Neural cell (in vitro differentiated cells): ENCODE results near the gene RPS6KA1. TPM values are rescaled to one million over a fixed set of nuclear protein-coding genes. Genes with fewer than 3 reads are reported as not detected.

Experiments
- H2AFZ ChIP-seq: fragments of 200-600, 300-800 bp; sonication (generic), shearing (Covaris generic); 2 replicates; pipeline ENCODE4 v1.6.0; 2014; ENCODE audit warnings: low read depth, mild to moderate bottlenecking, antibody characterized with exemption, low read length, moderate library complexity
- H3F3A ChIP-seq: fragments of 200-600 bp; shearing (Covaris generic); 2 replicates; pipeline ENCODE4 v1.6.1; 2016; ENCODE audit warnings: mild to moderate bottlenecking, moderate library complexity, mixed read lengths, antibody characterized with exemption, low read length; ENCODE audit not compliant: insufficient read depth, poor library complexity, severe bottlenecking
- H3K27ac ChIP-seq: fragments of 200-600, 300-800 bp; sonication (generic), shearing (Covaris generic); 2 replicates; pipeline ENCODE4 v1.5.1; 2014; ENCODE audit warnings: mild to moderate bottlenecking, low read length, moderate library complexity
- H3K27me3 ChIP-seq: fragments of 300-800, 200-600 bp; sonication (generic), shearing (Covaris generic); 2 replicates; pipeline ENCODE4 v1.6.0; 2014; ENCODE audit warnings: mild to moderate bottlenecking, low read depth, low read length, moderate library complexity; ENCODE audit not compliant: insufficient read depth
- H3K36me3 ChIP-seq: fragments of 300-800, 200-600 bp; sonication (generic), shearing (Covaris generic); 2 replicates; pipeline ENCODE4 v1.5.1; 2014; ENCODE audit warnings: mild to moderate bottlenecking, antibody characterized with exemption, low read length, moderate library complexity; ENCODE audit not compliant: insufficient read depth
- H3K4me2 ChIP-seq: fragments of 300-800, 200-600 bp; sonication (generic), shearing (Covaris generic); 2 replicates; pipeline ENCODE4 v1.6.0; 2014; ENCODE audit warnings: mild to moderate bottlenecking, low read length
- H3K4me3 ChIP-seq: fragments of 300-800, 200-600 bp; sonication (generic), shearing (Covaris generic); 2 replicates; pipeline ENCODE4 v1.5.1; 2014; ENCODE audit warnings: mild to moderate bottlenecking, low read length, moderate library complexity
- H3K79me2 ChIP-seq: fragments of 200-600 bp; shearing (Covaris generic); replicated peaks from 2 replicates; pipeline ENCODE4 v1.6.0; 2014; ENCODE audit warnings: mild to moderate bottlenecking, low read length, moderate library complexity; ENCODE audit not compliant: insufficient read depth
- H3K9ac ChIP-seq: fragments of 300-800, 200-600 bp; sonication (generic), shearing (Covaris generic); 2 replicates; pipeline ENCODE4 v1.6.1; 2016; ENCODE audit warnings: mild to moderate bottlenecking, low read length, mixed read lengths
- H3K9me2 ChIP-seq: fragments of 200-600 bp; shearing (Covaris generic); 2 replicates; pipeline ENCODE4 v1.6.1; 2016; ENCODE audit warnings: mild to moderate bottlenecking, low read length, mixed read lengths; ENCODE audit not compliant: insufficient read depth
- H3K9me3 ChIP-seq: fragments of 200-600, 300-800 bp; sonication (generic), shearing (Covaris generic); 2 replicates; pipeline ENCODE4 v1.6.1; 2016; ENCODE audit warnings: mild to moderate bottlenecking, mixed run types, low read length, moderate library complexity, mixed read lengths
- H4K20me1 ChIP-seq: fragments of 200-600 bp; shearing (Covaris generic); 2 replicates; pipeline ENCODE4 v1.6.1; 2016; ENCODE audit warnings: mild to moderate bottlenecking, mixed run types; ENCODE audit not compliant: insufficient read depth
- CTCF ChIP-seq: fragments of 450-650 bp; IDR thresholded peaks from 2 replicates; pipeline ENCODE4 v1.5.1; 2014; ENCODE audit warnings: antibody characterized with exemption, mild to moderate bottlenecking, moderate library complexity; ENCODE audit not compliant: poor library complexity, severe bottlenecking
- EP300 ChIP-seq: fragments of 450-650 bp; conservative IDR thresholded peaks from 2 replicates; pipeline ENCODE4 v1.6.1; 2014; ENCODE audit warnings: antibody characterized with exemption, mild to moderate bottlenecking, moderate library complexity; ENCODE audit not compliant: poor library complexity, severe bottlenecking
- EZH2 ChIP-seq: fragments of 200-600, 300-800 bp; shearing (Covaris generic), sonication (generic); IDR thresholded peaks from 2 replicates; pipeline ENCODE4 v1.6.1; 2014; ENCODE audit warnings: antibody characterized with exemption, low read length, borderline replicate concordance, mild to moderate bottlenecking; ENCODE audit not compliant: insufficient read depth, poor library complexity, severe bottlenecking
- MXI1 ChIP-seq: fragments of 450-650 bp; conservative IDR thresholded peaks from 2 replicates; pipeline ENCODE4 v1.6.1; 2014; ENCODE audit warnings: antibody characterized with exemption, mild to moderate bottlenecking; ENCODE audit not compliant: poor library complexity, severe bottlenecking
- POLR2AphosphoS5 ChIP-seq: IDR thresholded peaks from 2 replicates; pipeline ENCODE4 v1.6.1; 2012
- RAD21 ChIP-seq: fragments of 450-650 bp; conservative IDR thresholded peaks from 2 replicates; pipeline ENCODE4 v1.6.1; 2014; ENCODE audit warnings: antibody characterized with exemption, mild to moderate bottlenecking, moderate library complexity
- SMC3 ChIP-seq: fragments of 450-650 bp; conservative IDR thresholded peaks from 2 replicates; pipeline ENCODE4 v1.6.1; 2014; ENCODE audit warnings: antibody characterized with exemption, mild to moderate bottlenecking, moderate library complexity; ENCODE audit not compliant: poor library complexity
- TAF1 ChIP-seq: IDR thresholded peaks from 2 replicates; pipeline ENCODE4 v1.6.1; 2012; ENCODE audit warnings: low read depth
- polyA plus RNA-seq: library from polyadenylated mRNA; depleted of rRNA; stranded (reverse); fragments of >200 nt; gene quantifications from 2 replicates; pipeline ENCODE4 v1.2.3, GENCODE V29; 2014
- TF ChIP-seq, protein P1 (sequence below): IDR thresholded peaks from 2 replicates; pipeline ENCODE4 v1.6.1; 2012; ENCODE audit warnings: borderline replicate concordance

Gene RPS6KA1
- polyA plus RNA-seq, 1 donor from 2014 or later, result 4.9 TPM

GRCh38 chr1:26516987-26517765, 12.4 kb upstream of the RPS6KA1 start:
- H3K36me3 ChIP-seq, result no peaks in the 10 kb centered on the region
- no peak for TF ChIP-seq EP300
- no peak for TF ChIP-seq CTCF
- TF ChIP-seq MXI1, result no peak
- TF ChIP-seq POLR2AphosphoS5, result no peak
- no peak for TF ChIP-seq TAF1
- TF ChIP-seq, protein P1, sequence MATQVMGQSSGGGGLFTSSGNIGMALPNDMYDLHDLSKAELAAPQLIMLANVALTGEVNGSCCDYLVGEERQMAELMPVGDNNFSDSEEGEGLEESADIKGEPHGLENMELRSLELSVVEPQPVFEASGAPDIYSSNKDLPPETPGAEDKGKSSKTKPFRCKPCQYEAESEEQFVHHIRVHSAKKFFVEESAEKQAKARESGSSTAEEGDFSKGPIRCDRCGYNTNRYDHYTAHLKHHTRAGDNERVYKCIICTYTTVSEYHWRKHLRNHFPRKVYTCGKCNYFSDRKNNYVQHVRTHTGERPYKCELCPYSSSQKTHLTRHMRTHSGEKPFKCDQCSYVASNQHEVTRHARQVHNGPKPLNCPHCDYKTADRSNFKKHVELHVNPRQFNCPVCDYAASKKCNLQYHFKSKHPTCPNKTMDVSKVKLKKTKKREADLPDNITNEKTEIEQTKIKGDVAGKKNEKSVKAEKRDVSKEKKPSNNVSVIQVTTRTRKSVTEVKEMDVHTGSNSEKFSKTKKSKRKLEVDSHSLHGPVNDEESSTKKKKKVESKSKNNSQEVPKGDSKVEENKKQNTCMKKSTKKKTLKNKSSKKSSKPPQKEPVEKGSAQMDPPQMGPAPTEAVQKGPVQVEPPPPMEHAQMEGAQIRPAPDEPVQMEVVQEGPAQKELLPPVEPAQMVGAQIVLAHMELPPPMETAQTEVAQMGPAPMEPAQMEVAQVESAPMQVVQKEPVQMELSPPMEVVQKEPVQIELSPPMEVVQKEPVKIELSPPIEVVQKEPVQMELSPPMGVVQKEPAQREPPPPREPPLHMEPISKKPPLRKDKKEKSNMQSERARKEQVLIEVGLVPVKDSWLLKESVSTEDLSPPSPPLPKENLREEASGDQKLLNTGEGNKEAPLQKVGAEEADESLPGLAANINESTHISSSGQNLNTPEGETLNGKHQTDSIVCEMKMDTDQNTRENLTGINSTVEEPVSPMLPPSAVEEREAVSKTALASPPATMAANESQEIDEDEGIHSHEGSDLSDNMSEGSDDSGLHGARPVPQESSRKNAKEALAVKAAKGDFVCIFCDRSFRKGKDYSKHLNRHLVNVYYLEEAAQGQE, result no peak
- TF ChIP-seq EZH2, result no peak
- no peak for TF ChIP-seq SMC3
- H3K9me2 ChIP-seq, result no peaks in the 10 kb centered on the region
- H3K27me3 ChIP-seq, result no peaks in the 10 kb centered on the region
- no peaks in the 10 kb centered on the region for H3F3A ChIP-seq
- no peak overlapping the region for H3K4me3 ChIP-seq
- H4K20me1 ChIP-seq, result no peaks in the 10 kb centered on the region
- no peak overlapping the region for H2AFZ ChIP-seq
- H3K4me2 ChIP-seq, result no peak overlapping the region
- no peaks in the 10 kb centered on the region for H3K79me2 ChIP-seq
- H3K9ac ChIP-seq, result no peak overlapping the region
- no peak overlapping the region for H3K27ac ChIP-seq
- H3K9me3 ChIP-seq, result no peaks in the 10 kb centered on the region

DNA sequence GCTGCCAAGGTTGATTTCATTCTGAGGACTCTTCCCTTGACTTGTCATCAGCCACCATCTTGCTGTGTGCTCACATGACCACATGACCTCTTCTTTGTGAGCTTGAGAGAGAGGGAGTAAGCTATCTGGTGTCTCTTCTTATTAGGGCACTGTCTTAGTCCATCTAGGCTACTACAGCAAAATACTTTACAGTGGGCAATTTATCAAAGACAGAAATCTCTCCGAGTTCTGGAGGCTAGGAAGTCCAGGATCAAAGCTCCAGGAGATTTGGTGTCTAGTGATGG, 11.9 kb upstream of the RPS6KA1 start:
- H3K27ac ChIP-seq, result no peak overlapping the region

More for the DNA sequence above, 11.9 kb upstream of the RPS6KA1 start:
- Histone ChIP-seq H3K4me2 (no peak overlapping the region), H3K27me3 (no peaks in the 10 kb centered on the region), H3K4me3 (no peak overlapping the region), H4K20me1 (no peaks in the 10 kb centered on the region), H3K9me2 (no peaks in the 10 kb centered on the region), H2AFZ (no peak overlapping the region), H3K9me3 (no peaks in the 10 kb centered on the region), H3F3A (no peaks in the 10 kb centered on the region), H3K9ac (no peak overlapping the region), H3K36me3 (no peaks in the 10 kb centered on the region), H3K79me2 (no peaks in the 10 kb centered on the region)
- TF ChIP-seq SMC3 (no peak), RAD21 (no peak), CTCF (no peak), EP300 (no peak), TAF1 (no peak), POLR2AphosphoS5 (no peak), EZH2 (no peak), MXI1 (no peak)
- TF ChIP-seq, protein P1, result no peak
